HG02981 (cell line): ENCODE results near the gene PLXNC1.

Experiments
- ATAC-seq: cut with Tn5 transposase; IDR thresholded peaks from one replicate; pipeline ENCODE4 v1.9.1; 2021; ENCODE audit warnings: mild to moderate bottlenecking, moderate library complexity; ENCODE audit not compliant: unreplicated experiment

The PLXNC1 gene

GRCh38 chr12:94157181-94157580 is 8.8 kb downstream of the PLXNC1 start:
- ATAC-seq, result no peak

- ATAC-seq, result peak; percentile 60
Measured at GRCh38 chr12:94157981-94158411, 9.6 kb downstream of the PLXNC1 start.

GRCh38 chr12:94158666-94159065 is 10.3 kb downstream of the PLXNC1 start:
- no peak for ATAC-seq

GRCh38 chr12:94162108-94162507 is 13.7 kb downstream of the PLXNC1 start:
- no peak for ATAC-seq

GRCh38 chr12:94163850-94164249 is 15.5 kb downstream of the PLXNC1 start:
- ATAC-seq, result no peak

GRCh38 chr12:94165138-94165537 is 16.8 kb downstream of the PLXNC1 start:
- ATAC-seq, result no peak

- ATAC-seq, result no peak
Measured at GRCh38 chr12:94165670-94166364, 17.4 kb downstream of the PLXNC1 start.

GRCh38 chr12:94167071-94167755 is 18.8 kb downstream of the PLXNC1 start:
- no peak for ATAC-seq

- no peak for ATAC-seq
Measured at GRCh38 chr12:94167756-94168416, 19.5 kb downstream of the PLXNC1 start.

- ATAC-seq, result no peak
Measured at GRCh38 chr12:94169495-94169894, 21.1 kb downstream of the PLXNC1 start.

- ATAC-seq, result no peak
Measured at GRCh38 chr12:94169966-94170689, 21.8 kb downstream of the PLXNC1 start.

- no peak for ATAC-seq
Measured at GRCh38 chr12:94170690-94171594, 22.6 kb downstream of the PLXNC1 start.

- no peak for ATAC-seq
Measured at GRCh38 chr12:94171595-94171930, 23.2 kb downstream of the PLXNC1 start.

- no peak for ATAC-seq
Measured at GRCh38 chr12:94172031-94172430, 23.7 kb downstream of the PLXNC1 start.

GRCh38 chr12:94172973-94173372 is 24.6 kb downstream of the PLXNC1 start:
- ATAC-seq, result no peak

- ATAC-seq, result no peak
Measured at GRCh38 chr12:94173660-94174265, 25.4 kb downstream of the PLXNC1 start.

GRCh38 chr12:94174576-94174975 is 26.2 kb downstream of the PLXNC1 start:
- no peak for ATAC-seq

GRCh38 chr12:94175763-94176668 is 27.6 kb downstream of the PLXNC1 start:
- no peak for ATAC-seq

- no peak for ATAC-seq
Measured at GRCh38 chr12:94178054-94178453, 29.7 kb downstream of the PLXNC1 start.
